Rectal smooth muscle tissue (tissue), 1 donor: ENCODE data around the gene SCAND1.
"Not testable (repeated sequence)": the region's sequence is repeated elsewhere in the genome, so short reads cannot be mapped to it uniquely, and the experiment has no call there.

Experiments used
- H3K27ac ChIP-seq: one replicate; pipeline ENCODE4 v1.7.0; 2013; ENCODE audit warnings: low read depth, low read length, inconsistent platforms
- H3K27me3 ChIP-seq: one replicate; pipeline ENCODE4 v1.7.0; 2013; ENCODE audit warnings: low read length; ENCODE audit not compliant: control insufficient read depth, insufficient read depth
- H3K36me3 ChIP-seq: one replicate; pipeline ENCODE4 v1.7.0; 2013; ENCODE audit warnings: low read length; ENCODE audit not compliant: control insufficient read depth, insufficient read depth
- H3K4me1 ChIP-seq: one replicate; pipeline ENCODE4 v1.7.0; 2013; ENCODE audit warnings: low read length; ENCODE audit not compliant: control insufficient read depth, insufficient read depth
- H3K4me3 ChIP-seq: one replicate; pipeline ENCODE4 v1.7.0; 2013; ENCODE audit warnings: low read length
- H3K9ac ChIP-seq: one replicate; pipeline ENCODE4 v1.7.0; 2013; ENCODE audit warnings: low read length

SCAND1 gene

DNA sequence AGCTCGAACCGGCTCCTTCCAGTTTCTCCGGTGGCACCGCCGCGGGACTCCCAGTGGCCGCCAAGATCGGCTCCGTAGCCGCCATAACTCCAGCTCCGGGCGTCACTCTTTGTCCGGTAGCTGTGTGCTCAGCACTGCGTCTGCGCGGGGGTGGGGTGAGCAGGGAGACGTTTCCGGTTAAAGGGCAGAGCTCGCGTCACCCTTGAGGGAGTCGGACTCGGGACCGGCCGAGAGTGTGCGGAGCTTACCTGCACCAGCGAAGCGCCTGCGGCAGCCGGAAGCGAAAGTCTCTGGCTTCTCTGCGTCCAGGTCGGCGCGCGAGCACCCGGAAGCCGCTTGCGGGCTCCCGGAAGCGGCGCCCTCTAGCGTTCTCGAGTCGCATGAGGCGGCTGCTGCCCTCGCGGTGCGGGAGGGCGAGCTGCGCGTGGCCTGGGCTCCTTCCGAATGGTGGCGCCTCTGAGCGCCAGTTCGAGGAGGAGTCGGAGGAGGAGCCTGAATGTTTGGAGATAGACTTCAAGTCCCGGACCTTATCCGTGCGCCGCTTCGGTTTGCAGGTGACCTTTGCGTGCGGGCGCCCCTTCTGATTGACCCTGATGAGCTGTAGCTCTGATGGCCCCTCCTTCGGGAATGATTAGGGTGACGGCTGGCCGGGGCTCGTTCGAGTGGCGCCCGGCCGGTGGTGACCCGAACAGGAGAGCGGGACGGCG lies at the start of gene SCAND1:
TSS of gene SCAND1 (minus strand) at position 303 of the 707 bp plus-strand sequence. CDS start at position 85, 218 bp downstream.
- Histone ChIP-seq H3K27me3 (no peaks in the 10 kb centered on the region), H3K4me3 (peak within 1 kb of the TSS; percentile 99), H3K4me1 (peaks cover 14% of the 10 kb centered on the region), H3K27ac (peak within 1 kb of the TSS; percentile 99), H3K9ac (peak within 1 kb of the TSS; percentile 99), H3K36me3 (no peaks in the 10 kb centered on the region)

GRCh38 chr20:36004045-36004444 lies 49.7 kb upstream of the SCAND1 start:
- H3K27me3 ChIP-seq = no peaks in the 10 kb centered on the region
- H3K9ac ChIP-seq = no peak overlapping the region
- H3K36me3 ChIP-seq = no peaks in the 10 kb centered on the region
- no peak overlapping the region for H3K27ac ChIP-seq
- H3K4me3 ChIP-seq = no peak overlapping the region
- H3K4me1 ChIP-seq = no peaks in the 10 kb centered on the region

GRCh38 chr20:36002855-36003254 lies 48.6 kb upstream of the SCAND1 start:
- Histone ChIP-seq H3K27ac (no peak overlapping the region), H3K4me3 (no peak overlapping the region), H3K36me3 (no peaks in the 10 kb centered on the region), H3K4me1 (no peaks in the 10 kb centered on the region), H3K27me3 (no peaks in the 10 kb centered on the region), H3K9ac (no peak overlapping the region)

DNA sequence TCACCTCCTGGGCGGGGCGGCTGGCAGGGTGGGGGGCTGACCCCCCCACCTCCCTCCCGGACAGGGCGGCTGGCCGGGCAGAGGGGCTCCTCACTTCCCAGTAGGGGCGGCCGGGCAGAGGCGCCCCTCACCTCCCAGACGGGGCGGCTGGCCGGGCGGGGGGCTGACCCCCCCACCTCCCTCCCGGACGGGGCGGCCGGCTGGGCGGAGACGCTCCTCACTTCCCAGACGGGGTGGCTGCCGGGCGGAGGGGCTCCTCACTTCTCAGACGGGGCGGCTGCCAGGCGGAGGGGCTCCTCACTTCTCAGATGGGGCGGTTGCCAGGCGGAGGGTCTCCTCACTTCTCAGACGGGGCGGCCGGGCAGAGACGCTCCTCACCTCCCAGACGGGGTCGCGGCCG lies 47.0 kb upstream of the SCAND1 start:
- not testable (repeated sequence) for H3K9ac ChIP-seq, H3K27ac ChIP-seq, H3K36me3 ChIP-seq, H3K27me3 ChIP-seq, H3K4me1 ChIP-seq, H3K4me3 ChIP-seq

GRCh38 chr20:35996492-35996891 lies 42.2 kb upstream of the SCAND1 start:
- not testable (repeated sequence) for H3K4me3 ChIP-seq, H3K36me3 ChIP-seq, H3K9ac ChIP-seq, H3K4me1 ChIP-seq, H3K27me3 ChIP-seq, H3K27ac ChIP-seq

- Histone ChIP-seq H3K36me3 (no peaks in the 10 kb centered on the region), H3K4me3 (no peak overlapping the region), H3K9ac (no peak overlapping the region), H3K27ac (no peak overlapping the region), H3K4me1 (no peaks in the 10 kb centered on the region), H3K27me3 (no peaks in the 10 kb centered on the region)
These were observed 40.7 kb upstream of the SCAND1 start for GRCh38 chr20:35994994-35995453.

GRCh38 chr20:35992713-35993335 lies 38.5 kb upstream of the SCAND1 start:
- Histone ChIP-seq H3K36me3 (no peaks in the 10 kb centered on the region), H3K9ac (no peak overlapping the region), H3K4me1 (no peaks in the 10 kb centered on the region), H3K27me3 (no peaks in the 10 kb centered on the region), H3K27ac (no peak overlapping the region), H3K4me3 (no peak overlapping the region)

- no peaks in the 10 kb centered on the region for H3K4me1 ChIP-seq
- no peaks in the 10 kb centered on the region for H3K27me3 ChIP-seq
- no peak overlapping the region for H3K27ac ChIP-seq
- H3K4me3 ChIP-seq = no peak overlapping the region
- H3K9ac ChIP-seq = no peak overlapping the region
- H3K36me3 ChIP-seq = no peaks in the 10 kb centered on the region
These were observed 37.0 kb upstream of the SCAND1 start for GRCh38 chr20:35991142-35991771.

DNA sequence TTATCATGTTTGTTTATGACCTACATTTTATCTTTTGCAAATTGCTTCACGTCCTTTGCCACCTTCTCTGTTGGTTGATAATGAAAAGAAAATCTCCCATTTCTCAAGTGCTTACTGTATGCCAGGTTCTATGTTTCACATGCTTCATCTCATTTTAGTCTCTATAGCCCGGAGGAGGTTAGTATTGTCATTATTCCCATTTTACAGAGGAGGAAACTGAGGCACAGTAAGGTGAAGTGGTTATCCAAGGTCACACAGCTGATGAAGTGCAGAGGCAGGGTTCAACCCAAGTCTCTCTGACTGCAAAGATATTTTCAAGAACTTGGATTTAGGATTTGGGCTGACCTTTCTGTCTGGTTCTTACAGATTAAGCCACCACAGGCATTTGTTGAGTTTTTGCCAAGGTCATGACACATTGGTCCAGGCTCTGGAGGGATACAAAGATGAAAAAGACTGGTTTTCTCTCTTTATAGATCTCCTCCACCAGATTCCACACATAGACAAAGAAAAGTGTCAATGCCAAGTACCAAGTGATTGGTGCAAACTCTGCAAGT lies 34.7 kb upstream of the SCAND1 start:
- no peak overlapping the region for H3K9ac ChIP-seq
- H3K4me3 ChIP-seq = no peak overlapping the region
- no peaks in the 10 kb centered on the region for H3K36me3 ChIP-seq
- H3K27me3 ChIP-seq = no peaks in the 10 kb centered on the region
- H3K27ac ChIP-seq = no peak overlapping the region
- no peaks in the 10 kb centered on the region for H3K4me1 ChIP-seq

GRCh38 chr20:35985806-35986205 lies 31.5 kb upstream of the SCAND1 start:
- H3K4me3 ChIP-seq = no peak overlapping the region
- no peaks in the 10 kb centered on the region for H3K36me3 ChIP-seq
- no peak overlapping the region for H3K27ac ChIP-seq
- no peak overlapping the region for H3K9ac ChIP-seq
- H3K4me1 ChIP-seq = no peaks in the 10 kb centered on the region
- H3K27me3 ChIP-seq = no peaks in the 10 kb centered on the region

DNA sequence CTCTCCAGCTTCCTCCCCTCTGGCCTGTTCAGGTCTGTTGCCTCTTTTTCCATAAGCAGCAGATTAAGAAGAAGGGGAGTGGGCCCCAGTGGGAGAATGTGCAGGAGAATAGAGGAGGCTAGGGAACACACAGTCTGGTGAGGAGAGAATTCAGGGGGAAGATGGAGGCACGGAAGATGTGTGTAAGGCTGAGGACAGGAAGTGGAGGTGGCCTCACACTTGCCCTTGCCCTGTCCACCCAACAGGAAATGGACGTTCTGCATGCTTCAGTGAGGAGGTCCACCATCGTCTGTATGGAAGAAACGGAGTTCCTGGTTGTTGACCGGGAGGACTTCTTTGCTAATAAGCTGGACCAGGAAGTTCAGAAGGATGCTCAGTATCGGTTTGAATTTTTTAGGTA lies 30.1 kb upstream of the SCAND1 start:
- Histone ChIP-seq H3K9ac (no peak overlapping the region), H3K4me3 (no peak overlapping the region), H3K27ac (no peak overlapping the region), H3K36me3 (no peaks in the 10 kb centered on the region), H3K4me1 (no peaks in the 10 kb centered on the region), H3K27me3 (no peaks in the 10 kb centered on the region)

DNA sequence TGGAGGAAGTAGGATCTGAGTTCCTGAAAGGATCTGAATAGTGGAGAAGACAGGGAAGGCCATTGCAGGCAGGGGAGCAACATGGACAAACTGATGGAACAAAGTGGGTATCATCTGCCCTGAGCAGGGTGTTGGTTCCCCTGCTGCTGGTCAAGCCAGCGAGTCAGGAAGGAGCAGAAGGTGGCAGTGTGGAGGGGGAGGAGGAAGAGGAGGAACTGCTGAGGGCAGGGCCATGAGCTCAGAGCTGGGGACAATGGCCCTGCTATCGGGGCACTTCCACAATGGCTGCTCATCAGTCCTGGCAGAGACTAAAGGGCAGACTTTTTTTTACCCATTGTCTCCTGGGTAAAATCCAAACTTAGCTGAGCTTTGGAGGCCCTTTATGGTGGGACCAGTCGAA lies 27.7 kb upstream of the SCAND1 start:
- H3K4me3 ChIP-seq = no peak overlapping the region
- no peaks in the 10 kb centered on the region for H3K27me3 ChIP-seq
- H3K9ac ChIP-seq = no peak overlapping the region
- no peaks in the 10 kb centered on the region for H3K36me3 ChIP-seq
- H3K4me1 ChIP-seq = no peaks in the 10 kb centered on the region
- no peak overlapping the region for H3K27ac ChIP-seq
